GM23338 (cell line): Measurements from ENCODE around the gene IPO13. TPM values are rescaled to one million over a fixed set of nuclear protein-coding genes. Genes with fewer than 3 reads are reported as not detected.
A peak's percentile ranks its signal among the peaks of the same experiment; 100 is the strongest.

Source experiments
- ATAC-seq: fragments of 200-7000 bp; cut with Tn5 transposase; 3 replicates; pipeline ENCODE4 v1.9.1; 2020
- DNase-seq: peaks from one replicate; pipeline ENCODE4 v3.0.0-alpha.2; 2015; ENCODE audit warnings: low spot score
- H2AFZ ChIP-seq: fragments of 200-600 bp; sonication (generic); 2 replicates; pipeline ENCODE4 v1.8.0; 2016; ENCODE audit warnings: antibody characterized with exemption, mild to moderate bottlenecking, moderate library complexity
- H3F3A ChIP-seq: fragments of 200-600 bp; sonication (generic); replicated peaks from 2 replicates; pipeline ENCODE4 v1.8.0; 2017; ENCODE audit warnings: antibody characterized with exemption, mixed run types, low read depth
- H3K27ac ChIP-seq: fragments of 200-600 bp; sonication (generic); 2 replicates; pipeline ENCODE4 v1.6.1; 2016; ENCODE audit warnings: low read depth
- H3K27me3 ChIP-seq: fragments of 200-600 bp; sonication (generic); 2 replicates; pipeline ENCODE4 v1.8.0; 2016; ENCODE audit warnings: mild to moderate bottlenecking, mixed run types, moderate library complexity; ENCODE audit not compliant: insufficient read depth
- H3K36me3 ChIP-seq: fragments of 200-600 bp; sonication (generic); 2 replicates; pipeline ENCODE4 v1.8.0; 2016; ENCODE audit warnings: mild to moderate bottlenecking; ENCODE audit not compliant: insufficient read depth
- H3K4me1 ChIP-seq: fragments of 200-600 bp; sonication (generic); 2 replicates; pipeline ENCODE4 v1.8.0; 2016; ENCODE audit warnings: mild to moderate bottlenecking, moderate library complexity; ENCODE audit not compliant: insufficient read depth
- H3K4me2 ChIP-seq: fragments of 200-600 bp; sonication (generic); 2 replicates; pipeline ENCODE4 v1.7.1; 2017; ENCODE audit warnings: mixed run types
- H3K4me3 ChIP-seq: fragments of 200-600 bp; sonication (generic); 2 replicates; pipeline ENCODE4 v1.6.1; 2016; ENCODE audit warnings: mixed run types
- H3K79me2 ChIP-seq: fragments of 200-600 bp; sonication (generic); replicated peaks from 2 replicates; pipeline ENCODE4 v1.8.0; 2017; ENCODE audit warnings: mild to moderate bottlenecking; ENCODE audit not compliant: insufficient read depth
- H3K9me2 ChIP-seq: fragments of 200-600 bp; sonication (generic); 2 replicates; pipeline ENCODE4 v1.8.0; 2017; ENCODE audit not compliant: insufficient read depth
- H4K20me1 ChIP-seq: fragments of 200-600 bp; sonication (generic); replicated peaks from 2 replicates; pipeline ENCODE4 v1.8.0; 2017; ENCODE audit warnings: mild to moderate bottlenecking; ENCODE audit not compliant: insufficient read depth
- H3K27ac Mint-ChIP-seq: 2 replicates; pipeline ENCODE4 v1.8.0; 2020; ENCODE audit warnings: inconsistent platforms, mild to moderate bottlenecking, moderate library complexity, mixed read lengths
- H3K27me3 Mint-ChIP-seq: 3 replicates; pipeline ENCODE4 v1.8.0; 2022; ENCODE audit warnings: low read depth, mild to moderate bottlenecking, moderate library complexity, mixed read lengths, inconsistent platforms; ENCODE audit not compliant: insufficient read depth, poor library complexity
- H3K36me3 Mint-ChIP-seq: 3 replicates; pipeline ENCODE4 v1.8.0; 2021; ENCODE audit warnings: low read depth, mild to moderate bottlenecking, inconsistent platforms, moderate library complexity, mixed read lengths
- H3K4me1 Mint-ChIP-seq: 3 replicates; pipeline ENCODE4 v1.8.0; 2020; ENCODE audit warnings: mild to moderate bottlenecking, inconsistent platforms, mixed read lengths
- H3K4me3 Mint-ChIP-seq: 3 replicates; pipeline ENCODE4 v1.8.0; 2021; ENCODE audit warnings: moderate library complexity, mild to moderate bottlenecking, inconsistent platforms, mixed read lengths
- H3K9me3 Mint-ChIP-seq: 3 replicates; pipeline ENCODE4 v1.8.0; 2020; ENCODE audit warnings: moderate library complexity, mild to moderate bottlenecking, inconsistent platforms, mixed read lengths
- CREB1 ChIP-seq: fragments of 250-450 bp; sonication (Bioruptor Pico); IDR thresholded peaks from 2 replicates; pipeline ENCODE4 v1.5.0; 2020; ENCODE audit warnings: low read depth, mild to moderate bottlenecking, moderate library complexity
- JUNB ChIP-seq: IDR thresholded peaks from one replicate; pipeline ENCODE4 v1.6.1; 2016; ENCODE audit warnings: antibody characterized with exemption; ENCODE audit not compliant: unreplicated experiment
- POLR2AphosphoS5 ChIP-seq: IDR thresholded peaks from 2 replicates; pipeline ENCODE4 v1.6.1; 2016; ENCODE audit warnings: antibody characterized with exemption, low read depth
- STAT1 ChIP-seq: IDR thresholded peaks from one replicate; pipeline ENCODE4 v1.6.1; 2016; ENCODE audit warnings: antibody characterized with exemption; ENCODE audit not compliant: unreplicated experiment
- ZNF114 ChIP-seq: fragments of 250-450 bp; sonication (Bioruptor Pico); IDR thresholded peaks from 2 replicates; pipeline ENCODE4 v1.5.0; 2020; ENCODE audit warnings: mild to moderate bottlenecking, moderate library complexity
- ZNF331 ChIP-seq: fragments of 250-450 bp; sonication (Bioruptor Pico); IDR thresholded peaks from 2 replicates; pipeline ENCODE4 v1.5.0; 2020; ENCODE audit warnings: low read depth, mild to moderate bottlenecking, moderate library complexity
- polyA plus RNA-seq: library from polyadenylated mRNA; unstranded; fragments of >200 nt; fragmentation: Nextera tagmentation; extraction: Ambion mirVana; gene quantifications from 2 replicates; pipeline ENCODE4 v1.2.1, GENCODE V29; 2016
- total RNA-seq: library from RNA; depleted of rRNA; stranded (reverse); fragments of >200 nt; shearing (Covaris generic); gene quantifications from 2 replicates; pipeline ENCODE4 v1.2.3, GENCODE V29; 2014
- TF ChIP-seq, protein P1 (sequence below), 2 experiments: fragments of 200-600 bp in 1 of 2; sonication (generic) in 1 of 2; conservative IDR thresholded peaks; 2 replicates each; pipeline versions ENCODE4 v1.5.1 to v1.6.1; 2016 to 2017; ENCODE audit warnings: antibody characterized with exemption in 2 of 2, low read depth in 2 of 2, mild to moderate bottlenecking in 2 of 2, moderate library complexity in 1 of 2
- TF ChIP-seq, protein P2 (sequence below): IDR thresholded peaks from 2 replicates; pipeline ENCODE4 v1.6.1; 2016; ENCODE audit warnings: antibody characterized with exemption

IPO13 gene
- total and polyA plus RNA-seq, 2 experiments from 2014 or later, result 10.4 to 22.8 TPM

DNA sequence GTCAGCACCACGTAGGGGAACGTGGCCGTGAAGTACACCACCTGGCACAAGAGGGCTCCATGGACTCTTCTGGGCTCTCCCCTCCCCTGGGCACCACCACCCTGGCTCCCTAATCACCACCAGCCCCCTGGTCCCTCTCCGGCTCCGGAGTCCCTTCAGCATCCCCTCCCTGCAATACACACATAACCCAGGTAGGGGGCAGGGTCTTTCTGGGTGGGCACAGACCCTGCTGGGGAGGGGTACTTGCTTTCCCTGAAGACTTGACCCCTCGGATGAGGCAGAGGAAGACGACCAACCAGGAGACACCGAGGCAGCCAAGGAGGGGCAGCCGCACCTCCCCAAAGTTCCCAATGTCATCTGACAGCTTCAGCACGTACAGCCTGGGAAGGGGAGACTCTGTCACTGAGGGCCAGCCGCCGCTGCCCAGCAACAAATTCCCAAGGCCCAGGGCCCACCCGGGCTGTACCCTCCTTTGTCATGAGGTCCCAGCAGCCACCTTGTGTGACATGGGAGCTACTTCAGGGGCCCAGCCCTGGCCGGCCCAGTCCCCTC, 55.9 kb downstream of the IPO13 start:
- TF ChIP-seq, protein P1, sequence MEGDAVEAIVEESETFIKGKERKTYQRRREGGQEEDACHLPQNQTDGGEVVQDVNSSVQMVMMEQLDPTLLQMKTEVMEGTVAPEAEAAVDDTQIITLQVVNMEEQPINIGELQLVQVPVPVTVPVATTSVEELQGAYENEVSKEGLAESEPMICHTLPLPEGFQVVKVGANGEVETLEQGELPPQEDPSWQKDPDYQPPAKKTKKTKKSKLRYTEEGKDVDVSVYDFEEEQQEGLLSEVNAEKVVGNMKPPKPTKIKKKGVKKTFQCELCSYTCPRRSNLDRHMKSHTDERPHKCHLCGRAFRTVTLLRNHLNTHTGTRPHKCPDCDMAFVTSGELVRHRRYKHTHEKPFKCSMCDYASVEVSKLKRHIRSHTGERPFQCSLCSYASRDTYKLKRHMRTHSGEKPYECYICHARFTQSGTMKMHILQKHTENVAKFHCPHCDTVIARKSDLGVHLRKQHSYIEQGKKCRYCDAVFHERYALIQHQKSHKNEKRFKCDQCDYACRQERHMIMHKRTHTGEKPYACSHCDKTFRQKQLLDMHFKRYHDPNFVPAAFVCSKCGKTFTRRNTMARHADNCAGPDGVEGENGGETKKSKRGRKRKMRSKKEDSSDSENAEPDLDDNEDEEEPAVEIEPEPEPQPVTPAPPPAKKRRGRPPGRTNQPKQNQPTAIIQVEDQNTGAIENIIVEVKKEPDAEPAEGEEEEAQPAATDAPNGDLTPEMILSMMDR (conservative IDR thresholded peaks at IDR 0.05; ENCODE audit: low read depth in 2 of 2), result peak; percentile 54 to 63
- TF ChIP-seq CREB1, result no peak
- TF ChIP-seq POLR2AphosphoS5, result no peak
- no peaks in the 10 kb centered on the region; the same call in 1 of the 2 replicates for H4K20me1 ChIP-seq
- H3K4me3 ChIP-seq, result no peak overlapping the region
- no peak overlapping the region for H3K27ac ChIP-seq
- Mint-ChIP-seq H3K4me3 (no peak overlapping the region), H3K9me3 (no peaks in the 10 kb centered on the region), H3K36me3 (peaks cover 79% of the 10 kb centered on the region), H3K4me1 (peaks cover 9% of the 10 kb centered on the region; the same call in 2 of the 3 replicates), H3K27me3 (peaks cover 14% of the 10 kb centered on the region), H3K27ac (no peak overlapping the region)
- H3K27me3 ChIP-seq, result no peaks in the 10 kb centered on the region
- peaks cover 10% of the 10 kb centered on the region; the same call in 1 of the 2 replicates for H3K36me3 ChIP-seq
- no peak overlapping the region for H2AFZ ChIP-seq
- DNase-seq, result peak; percentile 62
- H3K79me2 ChIP-seq, result no peaks in the 10 kb centered on the region
- H3K9me2 ChIP-seq, result no peaks in the 10 kb centered on the region
- no peaks in the 10 kb centered on the region for H3K4me1 ChIP-seq
- ATAC-seq, result peak; percentile 44
- H3K4me2 ChIP-seq, result no peak overlapping the region
- H3F3A ChIP-seq, result peaks cover 12% of the 10 kb centered on the region; the same call in 1 of the 2 replicates

DNA sequence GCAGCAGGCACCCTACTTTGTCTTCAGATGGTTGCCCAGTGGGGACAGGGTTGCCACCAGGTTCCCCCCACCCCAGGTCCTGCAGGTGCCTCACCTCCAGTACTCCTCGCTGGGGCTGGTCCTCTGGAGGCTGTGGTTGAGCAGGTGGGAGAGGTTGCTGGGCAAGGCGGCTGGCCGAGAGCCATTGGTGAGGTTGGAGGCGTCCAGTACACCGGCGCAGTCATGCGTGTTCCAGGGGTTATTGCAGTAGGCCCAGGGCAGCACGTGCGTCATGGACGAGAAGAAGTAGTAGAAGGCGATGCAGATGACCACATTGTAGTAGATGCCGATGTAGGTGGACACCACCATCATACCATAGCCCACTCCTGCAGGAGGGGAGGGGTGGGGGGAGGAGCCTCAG, 61.5 kb downstream of the IPO13 start:
- H3K27ac ChIP-seq, result no peak overlapping the region
- no peaks in the 10 kb centered on the region for H3K79me2 ChIP-seq
- no peak overlapping the region for H3K4me3 Mint-ChIP-seq
- H3K4me1 ChIP-seq, result no peaks in the 10 kb centered on the region
- peaks cover 53% of the 10 kb centered on the region for H3K36me3 Mint-ChIP-seq
- no peak overlapping the region for H3K4me3 ChIP-seq
- H4K20me1 ChIP-seq, result peaks cover 7% of the 10 kb centered on the region; the same call in 1 of the 2 replicates
- no peak for DNase-seq
- H3K4me1 Mint-ChIP-seq, result peaks cover 9% of the 10 kb centered on the region
- ATAC-seq, result no peak
- no peak overlapping the region for H3K27ac Mint-ChIP-seq
- no peaks in the 10 kb centered on the region for H3K9me2 ChIP-seq
- no peaks in the 10 kb centered on the region for H3K27me3 ChIP-seq
- peaks cover 12% of the 10 kb centered on the region; the same call in 1 of the 2 replicates for H3F3A ChIP-seq
- H3K36me3 ChIP-seq, result no peaks in the 10 kb centered on the region; the same call in 1 of the 2 replicates
- peaks cover 19% of the 10 kb centered on the region for H3K27me3 Mint-ChIP-seq
- no peak overlapping the region for H3K4me2 ChIP-seq
- no peak overlapping the region for H2AFZ ChIP-seq
- TF ChIP-seq ZNF114 (CRISPR knock-in tag), result no peak
- TF ChIP-seq, protein P1 (conservative IDR thresholded peaks at IDR 0.05; ENCODE audit: low read depth in 2 of 2), result no peak
- TF ChIP-seq, protein P2, sequence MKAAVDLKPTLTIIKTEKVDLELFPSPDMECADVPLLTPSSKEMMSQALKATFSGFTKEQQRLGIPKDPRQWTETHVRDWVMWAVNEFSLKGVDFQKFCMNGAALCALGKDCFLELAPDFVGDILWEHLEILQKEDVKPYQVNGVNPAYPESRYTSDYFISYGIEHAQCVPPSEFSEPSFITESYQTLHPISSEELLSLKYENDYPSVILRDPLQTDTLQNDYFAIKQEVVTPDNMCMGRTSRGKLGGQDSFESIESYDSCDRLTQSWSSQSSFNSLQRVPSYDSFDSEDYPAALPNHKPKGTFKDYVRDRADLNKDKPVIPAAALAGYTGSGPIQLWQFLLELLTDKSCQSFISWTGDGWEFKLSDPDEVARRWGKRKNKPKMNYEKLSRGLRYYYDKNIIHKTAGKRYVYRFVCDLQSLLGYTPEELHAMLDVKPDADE, result no peak
- no peak for TF ChIP-seq STAT1
- no peak for TF ChIP-seq CREB1
- TF ChIP-seq ZNF331 (CRISPR knock-in tag), result no peak
- no peak for TF ChIP-seq JUNB
- H3K9me3 Mint-ChIP-seq, result no peaks in the 10 kb centered on the region
